ENCODE data around the gene QPRT. TPM values are rescaled to one million over a fixed set of nuclear protein-coding genes. Genes with fewer than 3 reads are reported as not detected.

The QPRT gene
- total RNA-seq, 1 experiment from 2014 or later, result 46.0 TPM

Other genes starting within 250 kb of the QPRT start
- gene BOLA2, start 224.8 kb upstream of the QPRT start, total RNA-seq (2014; rRNA removed; shearing (Covaris generic)), result 37.0 and 41.2 TPM in 2 replicates
- gene SLX1B, start 224.6 kb upstream of the QPRT start, total RNA-seq (2014; rRNA removed; shearing (Covaris generic)), result 0.71 and 1.8 TPM in 2 replicates
- gene SULT1A4, start 219.3 kb upstream of the QPRT start, total RNA-seq (2014; rRNA removed; shearing (Covaris generic)), result 0.69 and 0.80 TPM in 2 replicates
- gene NPIPB12, start 172.8 kb upstream of the QPRT start, total RNA-seq (2014; rRNA removed; shearing (Covaris generic)), result 4.5 and 15.1 TPM in 2 replicates
- gene SPN, start 15.9 kb upstream of the QPRT start, total RNA-seq (2014; rRNA removed; shearing (Covaris generic)), result not detected in 2 replicates
- gene C16orf54, start 66.8 kb downstream of the QPRT start, total RNA-seq (2014; rRNA removed; shearing (Covaris generic)), result not detected in 2 replicates
- not detected in 2 replicates for gene ZG16, start 99.1 kb downstream of the QPRT start, total RNA-seq (2014; rRNA removed; shearing (Covaris generic))
- gene KIF22, start 111.6 kb downstream of the QPRT start, total RNA-seq (2014; rRNA removed; shearing (Covaris generic)), result 29.9 and 34.9 TPM in 2 replicates
- 163 and 182 TPM in 2 replicates for gene MAZ, start 127.3 kb downstream of the QPRT start, total RNA-seq (2014; rRNA removed; shearing (Covaris generic))
- gene PRRT2, start 133.0 kb downstream of the QPRT start, total RNA-seq (2014; rRNA removed; shearing (Covaris generic)), result not detected in 2 replicates
- gene PAGR1, start 137.0 kb downstream of the QPRT start, total RNA-seq (2014; rRNA removed; shearing (Covaris generic)), result 19.8 and 21.1 TPM in 2 replicates
- 35.7 and 41.9 TPM in 2 replicates for gene MVP, start 141.3 kb downstream of the QPRT start, total RNA-seq (2014; rRNA removed; shearing (Covaris generic))
- gene CDIPT, start 184.0 kb downstream of the QPRT start, total RNA-seq (2014; rRNA removed; shearing (Covaris generic)), result 74.1 and 82.6 TPM in 2 replicates
- 8.7 and 10.3 TPM in 2 replicates for gene SEZ6L2, start 220.4 kb downstream of the QPRT start, total RNA-seq (2014; rRNA removed; shearing (Covaris generic))
- 3.4 and 3.7 TPM in 2 replicates for gene ASPHD1, start 221.3 kb downstream of the QPRT start, total RNA-seq (2014; rRNA removed; shearing (Covaris generic))
- gene KCTD13, start 247.0 kb downstream of the QPRT start, total RNA-seq (2014; rRNA removed; shearing (Covaris generic)), result 9.1 and 11.0 TPM in 2 replicates